ENCODE results near the gene COX20.

COX20 gene

GRCh38 chr1:244862699-244863490 lies 27.4 kb downstream of the COX20 start:
- peak overlapping the region; percentile 99 for H3K4me3 ChIP-seq (ENCODE audit: low read depth, low read length)
- peak overlapping the region; percentile 99 for H3K27ac ChIP-seq
- peak; percentile 98 for DNase-seq
- no peak for TF ChIP-seq CTCF (IDR thresholded peaks at IDR 0.05; ENCODE audit: low read depth, low read length)
- no peaks in the 10 kb centered on the region for H3K9me3 ChIP-seq (ENCODE audit: severe bottlenecking)
- peaks cover 59% of the 10 kb centered on the region for H3K36me3 ChIP-seq
- no peaks in the 10 kb centered on the region for H3K27me3 ChIP-seq (ENCODE audit: insufficient read depth, low read depth, severe bottlenecking)

- DNase-seq = no peak
- Histone ChIP-seq H3K27ac (peak overlapping the region; percentile 99), H3K4me3 (ENCODE audit: low read depth, low read length) (peak overlapping the region; percentile 99), H3K9me3 (ENCODE audit: severe bottlenecking) (no peaks in the 10 kb centered on the region), H3K36me3 (peaks cover 52% of the 10 kb centered on the region), H3K27me3 (ENCODE audit: insufficient read depth, low read depth, severe bottlenecking) (no peaks in the 10 kb centered on the region)
- no peak for TF ChIP-seq CTCF (IDR thresholded peaks at IDR 0.05; ENCODE audit: low read depth, low read length)
Measured at GRCh38 chr1:244863491-244864252, 28.2 kb downstream of the COX20 start.

- peak within 1 kb of the TSS; percentile 99 for H3K27ac ChIP-seq
- DNase-seq = peak; percentile 97
- no peaks in the 10 kb centered on the region for H3K9me3 ChIP-seq (ENCODE audit: severe bottlenecking)
- H3K4me3 ChIP-seq (ENCODE audit: low read depth, low read length) = peak within 1 kb of the TSS; percentile 99
- peaks cover 44% of the 10 kb centered on the region for H3K36me3 ChIP-seq
- 0 out of 2 replicates have a peak, but pooled peaks have one; percentile 1 for TF ChIP-seq CTCF (IDR thresholded peaks at IDR 0.05; ENCODE audit: low read depth, low read length)
- H3K27me3 ChIP-seq (ENCODE audit: insufficient read depth, low read depth, severe bottlenecking) = no peaks in the 10 kb centered on the region
Measured at GRCh38 chr1:244864253-244865027, 29.0 kb downstream of the COX20 start, which contains the start of gene HNRNPU. TSS of gene HNRNPU (minus strand) at chr1:244864543. CDS start at chr1:244864307, 236 bp downstream.

- no peaks in the 10 kb centered on the region for H3K9me3 ChIP-seq (ENCODE audit: severe bottlenecking)
- peak overlapping the region; percentile 99 for H3K27ac ChIP-seq
- no peak for TF ChIP-seq CTCF (IDR thresholded peaks at IDR 0.05; ENCODE audit: low read depth, low read length)
- peak overlapping the region; percentile 99 for H3K4me3 ChIP-seq (ENCODE audit: low read depth, low read length)
- DNase-seq = peak; percentile 65
- no peaks in the 10 kb centered on the region for H3K27me3 ChIP-seq (ENCODE audit: insufficient read depth, low read depth, severe bottlenecking)
- peaks cover 38% of the 10 kb centered on the region for H3K36me3 ChIP-seq
Measured at GRCh38 chr1:244865028-244865371, 29.5 kb downstream of the COX20 start.

GRCh38 chr1:244865820-244866219 lies 30.4 kb downstream of the COX20 start:
- H3K4me3 ChIP-seq (ENCODE audit: low read depth, low read length) = peak overlapping the region; percentile 99; the same call in 1 of the 2 replicates
- no peak for TF ChIP-seq CTCF (IDR thresholded peaks at IDR 0.05; ENCODE audit: low read depth, low read length)

More at GRCh38 chr1:244865820-244866219, 30.4 kb downstream of the COX20 start:
- Histone ChIP-seq H3K9me3 (ENCODE audit: severe bottlenecking) (no peaks in the 10 kb centered on the region), H3K36me3 (peaks cover 30% of the 10 kb centered on the region), H3K27ac (peak overlapping the region; percentile 99), H3K27me3 (ENCODE audit: insufficient read depth, low read depth, severe bottlenecking) (no peaks in the 10 kb centered on the region)
- DNase-seq = no peak
